Prostate gland (tissue), 2 donors: ENCODE measurements around the gene GSTK1.

Experiments
- POLR2A ChIP-seq: fragments of 450-650 bp; IDR thresholded peaks from one replicate; pipeline ENCODE4 v1.6.1; 2016; ENCODE audit warnings: antibody characterized with exemption, mild to moderate bottlenecking
- POLR2AphosphoS5 ChIP-seq: sonication (generic); formaldehyde crosslinking; IDR thresholded peaks from one replicate; pipeline ENCODE4 v1.6.1; 2017; ENCODE audit warnings: antibody characterized with exemption
- TF ChIP-seq, protein P1 (sequence below), 4 experiments: fragments of 200-600 bp in 2 of 4; fragments of 450-650 bp in 2 of 4; sonication (generic) in 2 of 4; IDR thresholded peaks; 1 replicate in 3 of 4; 2 replicates in 1 of 4; pipeline ENCODE4 v1.5.1; 2016 to 2019; ENCODE audit warnings: antibody characterized with exemption in 4 of 4, mild to moderate bottlenecking in 2 of 4, moderate library complexity in 2 of 4

DNA sequence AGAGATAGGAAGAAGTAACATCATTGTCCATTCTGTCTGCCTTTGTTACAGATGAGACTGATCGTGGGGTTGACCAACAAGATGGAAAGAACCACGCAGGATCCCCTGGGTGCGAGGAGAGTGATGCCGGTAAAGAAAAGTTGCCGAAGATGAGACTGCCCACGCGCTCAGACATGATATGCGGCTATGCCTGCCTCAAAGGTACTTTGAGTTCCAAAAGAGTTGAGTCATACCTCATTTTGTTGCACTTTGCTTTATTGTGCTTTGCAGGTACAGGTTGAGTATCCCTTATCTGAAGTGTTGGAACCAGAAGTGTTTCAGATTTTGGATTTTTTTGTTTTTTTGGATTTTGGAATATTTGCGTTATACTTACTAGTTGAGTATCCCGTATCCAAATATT lies 40.5 kb downstream of the GSTK1 start:
- TF ChIP-seq, protein P1, sequence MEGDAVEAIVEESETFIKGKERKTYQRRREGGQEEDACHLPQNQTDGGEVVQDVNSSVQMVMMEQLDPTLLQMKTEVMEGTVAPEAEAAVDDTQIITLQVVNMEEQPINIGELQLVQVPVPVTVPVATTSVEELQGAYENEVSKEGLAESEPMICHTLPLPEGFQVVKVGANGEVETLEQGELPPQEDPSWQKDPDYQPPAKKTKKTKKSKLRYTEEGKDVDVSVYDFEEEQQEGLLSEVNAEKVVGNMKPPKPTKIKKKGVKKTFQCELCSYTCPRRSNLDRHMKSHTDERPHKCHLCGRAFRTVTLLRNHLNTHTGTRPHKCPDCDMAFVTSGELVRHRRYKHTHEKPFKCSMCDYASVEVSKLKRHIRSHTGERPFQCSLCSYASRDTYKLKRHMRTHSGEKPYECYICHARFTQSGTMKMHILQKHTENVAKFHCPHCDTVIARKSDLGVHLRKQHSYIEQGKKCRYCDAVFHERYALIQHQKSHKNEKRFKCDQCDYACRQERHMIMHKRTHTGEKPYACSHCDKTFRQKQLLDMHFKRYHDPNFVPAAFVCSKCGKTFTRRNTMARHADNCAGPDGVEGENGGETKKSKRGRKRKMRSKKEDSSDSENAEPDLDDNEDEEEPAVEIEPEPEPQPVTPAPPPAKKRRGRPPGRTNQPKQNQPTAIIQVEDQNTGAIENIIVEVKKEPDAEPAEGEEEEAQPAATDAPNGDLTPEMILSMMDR (IDR thresholded peaks at IDR 0.05): no peak
- TF ChIP-seq POLR2A: no peak
- no peak for TF ChIP-seq POLR2AphosphoS5
